ENCODE results near the gene MCRIP2.

DNA sequence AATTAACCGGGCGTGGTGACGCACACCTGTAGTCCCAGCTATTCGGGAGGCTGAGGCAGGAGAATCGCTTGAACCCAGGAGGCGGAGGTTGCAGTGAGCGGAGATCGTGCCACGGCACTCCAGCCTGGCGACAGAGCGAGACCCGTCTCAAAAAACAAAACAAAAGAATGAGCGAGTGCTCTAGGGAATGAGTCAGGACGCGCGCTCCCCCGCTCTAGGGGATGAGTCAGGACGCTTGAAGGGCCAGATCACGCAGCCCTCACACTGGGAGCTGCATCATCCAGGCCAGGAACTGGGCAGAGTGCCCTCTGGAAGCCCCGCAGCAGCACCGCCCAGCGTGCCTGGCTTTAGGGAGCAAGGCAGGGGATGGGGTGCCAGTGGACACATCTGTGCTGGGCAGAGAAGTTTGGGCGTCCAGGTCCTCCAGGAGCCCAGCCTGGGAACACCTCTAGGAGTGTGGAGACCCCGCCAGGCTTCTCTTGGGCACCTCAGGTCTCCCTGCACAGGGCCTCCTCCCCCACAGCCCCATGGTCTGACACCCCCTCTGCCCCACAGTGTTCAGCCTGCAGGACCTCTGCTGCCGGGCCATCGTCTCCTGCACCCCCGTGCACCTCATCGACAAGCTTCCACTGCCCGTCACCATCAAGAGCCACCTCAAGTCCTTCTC lies 14.7 kb upstream of the MCRIP2 start:
- TF ChIP-seq POLR2A (IDR thresholded peaks at IDR 0.05), result no peak
- TF ChIP-seq, protein P1, sequence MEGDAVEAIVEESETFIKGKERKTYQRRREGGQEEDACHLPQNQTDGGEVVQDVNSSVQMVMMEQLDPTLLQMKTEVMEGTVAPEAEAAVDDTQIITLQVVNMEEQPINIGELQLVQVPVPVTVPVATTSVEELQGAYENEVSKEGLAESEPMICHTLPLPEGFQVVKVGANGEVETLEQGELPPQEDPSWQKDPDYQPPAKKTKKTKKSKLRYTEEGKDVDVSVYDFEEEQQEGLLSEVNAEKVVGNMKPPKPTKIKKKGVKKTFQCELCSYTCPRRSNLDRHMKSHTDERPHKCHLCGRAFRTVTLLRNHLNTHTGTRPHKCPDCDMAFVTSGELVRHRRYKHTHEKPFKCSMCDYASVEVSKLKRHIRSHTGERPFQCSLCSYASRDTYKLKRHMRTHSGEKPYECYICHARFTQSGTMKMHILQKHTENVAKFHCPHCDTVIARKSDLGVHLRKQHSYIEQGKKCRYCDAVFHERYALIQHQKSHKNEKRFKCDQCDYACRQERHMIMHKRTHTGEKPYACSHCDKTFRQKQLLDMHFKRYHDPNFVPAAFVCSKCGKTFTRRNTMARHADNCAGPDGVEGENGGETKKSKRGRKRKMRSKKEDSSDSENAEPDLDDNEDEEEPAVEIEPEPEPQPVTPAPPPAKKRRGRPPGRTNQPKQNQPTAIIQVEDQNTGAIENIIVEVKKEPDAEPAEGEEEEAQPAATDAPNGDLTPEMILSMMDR (IDR thresholded peaks at IDR 0.05), result no peak
